ENCODE measurements around the gene ARMC8. TPM values are rescaled to one million over a fixed set of nuclear protein-coding genes. Genes with fewer than 3 reads are reported as not detected.

ARMC8 gene
- total and polyA plus RNA-seq, 2 of the 8 experiments (the other 6 are each of a cell fraction or from before 2014, with no cell fraction given), result 47.3 to 58.5 TPM

- peaks cover 0 to 48% (median 16%) of the 10 kb centered on the region in 4 experiments; a peak in 7 of 8 replicates for H3K36me3 ChIP-seq (ENCODE audit: control insufficient read depth in 2 of 4, insufficient read depth in 4 of 4, low read length in 3 of 4)
- no peak overlapping the region for H3K56ac ChIP-seq (replicated peaks; ENCODE audit: insufficient read length, low read depth, low read length)
- no peak overlapping the region for H2BK20ac ChIP-seq (ENCODE audit: low read length)
- ChIA-PET CTCF (ENCODE audit: partially characterized antibody) (no interaction called here), POLR2A (ENCODE audit: partially characterized antibody) (interaction anchor here (1.4 kb wide), 1 partner anchor 45 kb away, joined by 3 read pairs; the partner anchor contains the start of gene ARMC8)
- FAIRE-seq (no peak), DNase-seq (ENCODE audit: low read depth in 1 of 2, low spot score in 2 of 2) (no peak)
- H4K8ac ChIP-seq (ENCODE audit: extremely low read depth, insufficient read depth, low read length), result no peak overlapping the region
- no peak overlapping the region for H2BK15ac ChIP-seq (ENCODE audit: low read length)
- no peak overlapping the region for H3K23ac ChIP-seq (ENCODE audit: insufficient read length)
- H3K9ac ChIP-seq (replicated peaks in 1 of 4; ENCODE audit: extremely low read depth in 1 of 4, low read depth in 3 of 4, low read length in 3 of 4), result no peak overlapping the region
- H3K79me2 ChIP-seq (ENCODE audit: control insufficient read depth in 1 of 2, insufficient read depth in 2 of 2, low read length in 2 of 2), result no peaks in the 10 kb centered on the region; a peak in 1 of 4 replicates
- H2BK12ac ChIP-seq (ENCODE audit: low read depth, low read length), result no peak overlapping the region
- no peaks in the 10 kb centered on the region for H3K9me3 ChIP-seq (ENCODE audit: insufficient read depth in 2 of 2, low read depth in 1 of 2, low read length in 1 of 2)
- H2AFZ ChIP-seq (ENCODE audit: low read length), result no peak overlapping the region
- no peaks in the 10 kb centered on the region for H3K4me1 ChIP-seq (replicated peaks in 1 of 4; ENCODE audit: control insufficient read depth in 3 of 4, insufficient read depth in 4 of 4, low read length in 3 of 4)
- no peak overlapping the region for H3K4me2 ChIP-seq (ENCODE audit: insufficient read depth in 1 of 2, low read depth in 2 of 2, low read length in 2 of 2)
- H3K4ac ChIP-seq (replicated peaks; ENCODE audit: insufficient read length, low read depth, low read length), result no peak overlapping the region
- 86% methylated on average over 4 of the region's 4 CpGs; no CpG with 5 or more reads in 1 of the 2 experiments for WGBS, 2 experiments (ENCODE audit: extremely low coverage in 1 of 2, insufficient coverage in 1 of 2, insufficient read length in 1 of 2, insufficient replicate concordance in 2 of 2, low coverage in 1 of 2, low lambda C conversion rate in 2 of 2, missing lambda C conversion rate in 1 of 2)
- no peak overlapping the region for H2BK120ac ChIP-seq (replicated peaks; ENCODE audit: low read depth, low read length)
- no peak overlapping the region for H2BK5ac ChIP-seq (ENCODE audit: low read depth, low read length)
- H3K27ac ChIP-seq (ENCODE audit: low read depth, low read length), result no peak overlapping the region
- no peaks in the 10 kb centered on the region for H3K23me2 ChIP-seq (ENCODE audit: low read depth, low read length)
- no peak overlapping the region for H2AK5ac ChIP-seq (ENCODE audit: low read depth, low read length)
- H4K91ac ChIP-seq (replicated peaks; ENCODE audit: insufficient read length, low read length), result no peak overlapping the region
- no peak overlapping the region for H4K5ac ChIP-seq (ENCODE audit: insufficient read length, low read depth, low read length)
- no peaks in the 10 kb centered on the region for H4K20me1 ChIP-seq (replicated peaks in 1 of 2; ENCODE audit: control insufficient read depth in 1 of 2, insufficient read depth in 2 of 2, low read length in 2 of 2)
- no peaks in the 10 kb centered on the region for H3K27me3 ChIP-seq (replicated peaks in 1 of 4; ENCODE audit: control insufficient read depth in 3 of 4, extremely low read depth in 1 of 4, insufficient read depth in 3 of 4, low read length in 3 of 4)
- no peak overlapping the region for H3K14ac ChIP-seq (ENCODE audit: insufficient read length)
- H3K18ac ChIP-seq (ENCODE audit: extremely low read depth, low read length), result no peak overlapping the region
- no peak overlapping the region for H3K4me3 ChIP-seq (ENCODE audit: extremely low read depth in 1 of 4, insufficient read depth in 2 of 4, low read depth in 3 of 4, low read length in 4 of 4)
- H3K79me1 ChIP-seq (ENCODE audit: low read depth, low read length), result no peaks in the 10 kb centered on the region
- TF ChIP-seq SUZ12 (IDR thresholded peaks at IDR 0.05; ENCODE audit: low read length) (no peak), PHF8 (conservative IDR thresholded peaks at IDR 0.05; ENCODE audit: low read depth, low read length) (no peak), MAFK (IDR thresholded peaks at IDR 0.05; ENCODE audit: low read depth, low read length) (no peak), TEAD4 (IDR thresholded peaks at IDR 0.05; ENCODE audit: low read depth, low read length) (no peak), ASH2L (IDR thresholded peaks at IDR 0.05; ENCODE audit: low read length) (no peak), TCF12 (IDR thresholded peaks at IDR 0.05; ENCODE audit: low read depth, low read length) (no peak), CBX8 (IDR thresholded peaks at IDR 0.05; ENCODE audit: borderline replicate concordance, low read depth, low read length) (no peak), ATF3 (IDR thresholded peaks at IDR 0.05; ENCODE audit: insufficient read depth, low read depth, low read length) (no peak), EZH2 (IDR thresholded peaks at IDR 0.05; ENCODE audit: low read depth, low read length, severe bottlenecking) (no peak), RFX5 (IDR thresholded peaks at IDR 0.05; ENCODE audit: borderline replicate concordance, low read depth, low read length) (no peak), KDM1A (IDR thresholded peaks at IDR 0.05; ENCODE audit: borderline replicate concordance, low read length) (no peak), RBBP5 (IDR thresholded peaks at IDR 0.05; ENCODE audit: borderline replicate concordance, low read depth, low read length) (no peak)
These were observed 45.7 kb downstream of the ARMC8 start for GRCh38 chr3:138232705-138233364.

Measured in H1 (cell line).